Measurements from ENCODE around the gene MISP. TPM values are rescaled to one million over a fixed set of nuclear protein-coding genes. Genes with fewer than 3 reads are reported as not detected.

MISP gene
- polyA plus RNA-seq, 2 of the 4 experiments (the other 2 are of a cell fraction) = 46.5 to 62.7 TPM

DNA sequence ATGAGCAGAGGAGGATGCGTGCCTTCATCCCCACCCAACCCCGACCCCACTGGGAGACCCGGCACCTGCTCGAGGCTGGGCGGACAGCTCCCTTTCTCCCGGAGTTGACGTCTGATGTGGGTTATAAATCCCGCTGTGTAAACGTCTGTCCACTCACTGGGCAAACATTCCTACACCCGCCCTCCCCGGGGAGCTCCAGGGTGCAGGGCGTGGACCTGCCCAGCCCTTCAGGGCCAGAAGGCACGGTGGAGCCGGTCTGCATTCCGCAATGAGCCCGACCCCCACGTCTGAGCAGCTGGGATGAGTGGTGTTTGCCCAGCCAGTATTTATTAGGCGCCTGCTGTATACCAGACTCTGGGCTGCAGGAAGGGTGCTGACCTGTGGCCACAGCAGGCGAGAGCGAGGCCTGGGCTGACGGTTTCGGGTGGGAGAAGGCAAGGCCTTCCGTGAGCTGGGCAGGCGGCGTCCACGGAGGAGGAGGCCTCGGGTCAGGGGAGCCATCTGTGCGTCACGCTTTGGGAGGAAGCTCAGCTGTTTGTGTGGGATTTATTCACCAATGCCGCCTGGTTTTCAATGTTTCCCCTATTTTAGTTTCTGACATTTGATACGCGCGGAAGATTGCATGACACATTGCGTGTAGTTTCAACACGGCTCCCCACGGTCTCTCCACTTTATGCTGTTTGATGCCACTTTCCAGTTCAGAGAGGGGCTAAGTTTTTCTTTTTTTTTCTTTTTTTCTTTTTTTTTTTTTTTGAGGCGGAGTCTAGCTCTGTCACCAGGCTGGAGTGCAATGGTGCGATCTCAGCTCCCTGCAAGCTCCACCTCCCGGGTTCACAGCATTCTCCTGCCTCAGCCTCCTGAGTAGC, 2.0 kb downstream of the MISP start (continued):
- no peak for TF ChIP-seq ZC3H11A (IDR thresholded peaks at IDR 0.05)
- 0 out of 2 replicates have a peak, but pooled peaks have one; percentile 20 for TF ChIP-seq FOSB (CRISPR knock-in tag; IDR thresholded peaks at IDR 0.05)
- TF ChIP-seq, protein P1, sequence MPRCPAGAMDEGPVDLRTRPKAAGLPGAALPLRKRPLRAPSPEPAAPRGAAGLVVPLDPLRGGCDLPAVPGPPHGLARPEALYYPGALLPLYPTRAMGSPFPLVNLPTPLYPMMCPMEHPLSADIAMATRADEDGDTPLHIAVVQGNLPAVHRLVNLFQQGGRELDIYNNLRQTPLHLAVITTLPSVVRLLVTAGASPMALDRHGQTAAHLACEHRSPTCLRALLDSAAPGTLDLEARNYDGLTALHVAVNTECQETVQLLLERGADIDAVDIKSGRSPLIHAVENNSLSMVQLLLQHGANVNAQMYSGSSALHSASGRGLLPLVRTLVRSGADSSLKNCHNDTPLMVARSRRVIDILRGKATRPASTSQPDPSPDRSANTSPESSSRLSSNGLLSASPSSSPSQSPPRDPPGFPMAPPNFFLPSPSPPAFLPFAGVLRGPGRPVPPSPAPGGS (IDR thresholded peaks at IDR 0.05) = peak; percentile 84; the same call in 2 of the 3 replicates
- TF ChIP-seq EHF (CRISPR knock-in tag; IDR thresholded peaks at IDR 0.05) = 0 out of 2 replicates have a peak, but pooled peaks have one; percentile 16
- no peak for TF ChIP-seq SREBF2 (IDR thresholded peaks at IDR 0.05)
- peak; percentile 94 to 97; a peak in 4 of 5 replicates for TF ChIP-seq EP300 (IDR thresholded peaks at IDR 0.05)
- 0 out of 2 replicates have a peak, but pooled peaks have one; percentile 6 for TF ChIP-seq ZSCAN20 (CRISPR knock-in tag; IDR thresholded peaks at IDR 0.05)
- TF ChIP-seq POLR2A (IDR thresholded peaks at IDR 0.05; ENCODE audit: low read length) = peak; percentile 27; the same call in 1 of the 2 replicates

DNA sequence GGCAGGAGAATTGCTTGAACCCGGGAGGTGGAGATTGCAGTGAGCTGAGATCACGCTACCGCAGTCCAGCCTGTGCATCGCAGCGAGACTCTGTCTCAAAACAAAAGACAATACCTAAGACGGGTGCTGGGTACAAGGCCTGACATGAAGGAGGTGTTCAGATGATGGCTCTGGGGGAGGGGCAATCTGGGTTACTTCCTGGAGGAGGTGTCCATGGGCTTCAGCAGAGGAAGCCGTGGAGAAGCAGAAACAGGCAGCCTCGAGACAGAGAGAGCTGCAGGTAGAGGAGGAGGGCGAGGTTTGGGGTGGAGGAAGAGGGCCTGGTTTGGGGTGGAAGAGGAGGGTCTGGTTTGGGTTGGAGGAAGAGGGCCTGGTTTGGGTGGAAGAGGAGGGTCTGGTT, 3.6 kb downstream of the MISP start:
- FAIRE-seq (no peak), DNase-seq (ENCODE audit: low read depth in 1 of 2, low spot score in 1 of 2) (no peak), ATAC-seq (no peak)
- CTCF ChIA-PET = no interaction called here
- Histone ChIP-seq H3K4me1 (peaks cover 33% of the 10 kb centered on the region), H3K4me2 (peak overlapping the region; percentile 94), H3K27ac (peak overlapping the region; percentile 99 to 100), H3K9me3 (peaks cover 32% of the 10 kb centered on the region), H3K4me3 (0 out of 3 replicates have a peak overlapping the region, but pooled peaks have one; percentile 13)
- TF ChIP-seq ZFP36 (IDR thresholded peaks at IDR 0.05; ENCODE audit: borderline replicate concordance, partially characterized antibody) = peak; percentile 83
- no peak for TF ChIP-seq MAZ (IDR thresholded peaks at IDR 0.05; ENCODE audit: borderline replicate concordance, low read depth, low read length)
- 85% methylated on average over 9 of the region's 9 CpGs for WGBS (ENCODE audit: missing lambda C conversion rate)
- POLR2A ChIA-PET = no interaction called here

DNA sequence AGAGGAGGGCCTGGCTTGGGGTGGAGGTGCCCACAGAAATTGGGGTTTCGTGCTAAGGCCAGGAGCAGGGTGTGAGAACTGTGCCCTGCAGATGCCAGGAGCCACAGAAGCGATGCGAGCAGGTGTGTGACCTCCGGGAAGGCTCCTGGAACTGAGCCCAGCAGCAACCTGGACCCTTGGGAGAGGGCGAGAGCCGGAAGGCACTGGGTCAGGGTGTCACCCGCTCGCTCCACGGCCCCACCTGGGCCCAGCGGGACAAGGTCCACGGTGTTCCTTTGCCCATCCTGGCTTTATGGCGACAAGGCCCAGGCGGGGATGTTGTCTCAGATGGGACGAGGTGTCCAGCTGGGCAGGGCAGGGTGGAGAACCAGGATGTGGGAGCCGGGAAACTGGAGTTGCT, 4.2 kb downstream of the MISP start:
- TF ChIP-seq NPAS2 (CRISPR knock-in tag; IDR thresholded peaks at IDR 0.05; ENCODE audit: borderline replicate concordance) (no peak), RFX5 (IDR thresholded peaks at IDR 0.05) (no peak), MYC (IDR thresholded peaks at IDR 0.05; ENCODE audit: borderline replicate concordance, low read length) (no peak), KDM1A (IDR thresholded peaks at IDR 0.05; ENCODE audit: low read depth) (no peak), HOXA7 (CRISPR knock-in tag; IDR thresholded peaks at IDR 0.05) (no peak)
- H3K4me1 ChIP-seq = peaks cover 28% of the 10 kb centered on the region
- H3K4me3 ChIP-seq = no peak overlapping the region
- H3K4me2 ChIP-seq = peak overlapping the region; percentile 94
- H3K9me3 ChIP-seq = peaks cover 32% of the 10 kb centered on the region
- ChIA-PET POLR2A (no interaction called here), CTCF (interaction anchor here (0.5 to 0.7 kb wide), 2 partner anchors 32 to 101 kb away, joined by 3 to 4 read pairs; no protein-coding TSS in a partner anchor)
- peak overlapping the region; percentile 99 to 100; a peak in 5 of 6 replicates for H3K27ac ChIP-seq
- no peak for FAIRE-seq
- no peak for DNase-seq (ENCODE audit: low read depth in 1 of 2, low spot score in 1 of 2)
- ATAC-seq = no peak
- WGBS (ENCODE audit: missing lambda C conversion rate) = 96% methylated on average over 12 of the region's 15 CpGs

DNA sequence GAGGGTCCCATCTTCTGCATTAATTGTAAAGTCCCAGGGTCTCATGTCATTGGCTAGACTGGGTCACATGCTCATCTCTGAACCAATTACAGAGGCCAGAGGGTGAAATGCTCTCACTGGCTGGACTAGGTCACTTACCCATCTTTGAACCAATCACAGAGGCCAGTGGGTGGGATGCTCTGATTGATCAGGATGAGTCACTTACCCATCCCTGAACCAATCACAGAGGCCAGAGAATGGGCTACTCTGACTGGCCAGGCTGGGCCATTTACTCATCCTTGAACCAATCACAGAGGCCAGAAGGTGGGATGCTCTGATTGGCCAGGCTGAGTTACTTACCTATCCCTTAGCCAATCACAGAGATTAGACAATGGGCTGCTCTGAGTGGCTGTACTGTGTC, 5.3 kb downstream of the MISP start:
- peak overlapping the region in 1 of 2 experiments; percentile 99; a peak in 3 of 6 replicates for H3K27ac ChIP-seq
- no peak for ATAC-seq
- no peak overlapping the region for H3K4me2 ChIP-seq
- ChIA-PET POLR2A (no interaction called here), CTCF (interaction anchor here (0.6 kb wide), 1 partner anchor 50 kb away, joined by 7 read pairs; no protein-coding TSS in a partner anchor)
- peaks cover 21% of the 10 kb centered on the region for H3K4me1 ChIP-seq
- FAIRE-seq = no peak
- no peak overlapping the region for H3K4me3 ChIP-seq
- DNase-seq (ENCODE audit: low read depth in 1 of 2, low spot score in 1 of 2) = peak; percentile 54 to 77
- TF ChIP-seq, protein P2, sequence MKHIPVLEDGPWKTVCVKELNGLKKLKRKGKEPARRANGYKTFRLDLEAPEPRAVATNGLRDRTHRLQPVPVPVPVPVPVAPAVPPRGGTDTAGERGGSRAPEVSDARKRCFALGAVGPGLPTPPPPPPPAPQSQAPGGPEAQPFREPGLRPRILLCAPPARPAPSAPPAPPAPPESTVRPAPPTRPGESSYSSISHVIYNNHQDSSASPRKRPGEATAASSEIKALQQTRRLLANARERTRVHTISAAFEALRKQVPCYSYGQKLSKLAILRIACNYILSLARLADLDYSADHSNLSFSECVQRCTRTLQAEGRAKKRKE (CRISPR knock-in tag; IDR thresholded peaks at IDR 0.05; ENCODE audit: low read depth) = no peak
- TF ChIP-seq CHD2 (IDR thresholded peaks at IDR 0.05; ENCODE audit: low read length, partially characterized antibody) (no peak), POLR2AphosphoS2 (conservative IDR thresholded peaks at IDR 0.05; ENCODE audit: low read length) (0 out of 2 replicates have a peak, but pooled peaks have one; percentile 14), CHD4 (IDR thresholded peaks at IDR 0.05; ENCODE audit: borderline replicate concordance) (no peak), FOSL2 (IDR thresholded peaks at IDR 0.05) (no peak), FOSL2 (CRISPR knock-in tag; IDR thresholded peaks at IDR 0.05) (peak; percentile 68), NR3C1 (IDR thresholded peaks at IDR 0.05) (no peak), KDM5A (IDR thresholded peaks at IDR 0.05) (no peak)
- TF ChIP-seq, protein P3, sequence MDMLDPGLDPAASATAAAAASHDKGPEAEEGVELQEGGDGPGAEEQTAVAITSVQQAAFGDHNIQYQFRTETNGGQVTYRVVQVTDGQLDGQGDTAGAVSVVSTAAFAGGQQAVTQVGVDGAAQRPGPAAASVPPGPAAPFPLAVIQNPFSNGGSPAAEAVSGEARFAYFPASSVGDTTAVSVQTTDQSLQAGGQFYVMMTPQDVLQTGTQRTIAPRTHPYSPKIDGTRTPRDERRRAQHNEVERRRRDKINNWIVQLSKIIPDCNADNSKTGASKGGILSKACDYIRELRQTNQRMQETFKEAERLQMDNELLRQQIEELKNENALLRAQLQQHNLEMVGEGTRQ (IDR thresholded peaks at IDR 0.05) = peak; percentile 72
- H3K9me3 ChIP-seq = peaks cover 32% of the 10 kb centered on the region
